Measurements from ENCODE around the gene MYCBP2.

GRCh38 chr13:77056886-77057285 is 270.0 kb downstream of the MYCBP2 start:
- TF ChIP-seq, protein P1, sequence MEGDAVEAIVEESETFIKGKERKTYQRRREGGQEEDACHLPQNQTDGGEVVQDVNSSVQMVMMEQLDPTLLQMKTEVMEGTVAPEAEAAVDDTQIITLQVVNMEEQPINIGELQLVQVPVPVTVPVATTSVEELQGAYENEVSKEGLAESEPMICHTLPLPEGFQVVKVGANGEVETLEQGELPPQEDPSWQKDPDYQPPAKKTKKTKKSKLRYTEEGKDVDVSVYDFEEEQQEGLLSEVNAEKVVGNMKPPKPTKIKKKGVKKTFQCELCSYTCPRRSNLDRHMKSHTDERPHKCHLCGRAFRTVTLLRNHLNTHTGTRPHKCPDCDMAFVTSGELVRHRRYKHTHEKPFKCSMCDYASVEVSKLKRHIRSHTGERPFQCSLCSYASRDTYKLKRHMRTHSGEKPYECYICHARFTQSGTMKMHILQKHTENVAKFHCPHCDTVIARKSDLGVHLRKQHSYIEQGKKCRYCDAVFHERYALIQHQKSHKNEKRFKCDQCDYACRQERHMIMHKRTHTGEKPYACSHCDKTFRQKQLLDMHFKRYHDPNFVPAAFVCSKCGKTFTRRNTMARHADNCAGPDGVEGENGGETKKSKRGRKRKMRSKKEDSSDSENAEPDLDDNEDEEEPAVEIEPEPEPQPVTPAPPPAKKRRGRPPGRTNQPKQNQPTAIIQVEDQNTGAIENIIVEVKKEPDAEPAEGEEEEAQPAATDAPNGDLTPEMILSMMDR (IDR thresholded peaks at IDR 0.05): no peak
- no peak for TF ChIP-seq EP300 (IDR thresholded peaks at IDR 0.05)

All from tibial nerve (tissue), 4 donors.